Endodermal cell (in vitro differentiated cells): Measurements from ENCODE around the gene KIRREL3. TPM values are rescaled to one million over a fixed set of nuclear protein-coding genes. Genes with fewer than 3 reads are reported as not detected.

Experiments used
- DNase-seq: peaks from one replicate; pipeline ENCODE4 v3.0.0-alpha.2; 2017
- H3K27ac ChIP-seq: 2 replicates; pipeline ENCODE4 v1.5.1; 2013; ENCODE audit warnings: mild to moderate bottlenecking, low read depth, low read length, moderate library complexity
- H3K27me3 ChIP-seq: 2 replicates; pipeline ENCODE4 v1.6.1; 2013; ENCODE audit warnings: mild to moderate bottlenecking, low read length, moderate library complexity; ENCODE audit not compliant: insufficient read depth, control insufficient read depth, poor library complexity, severe bottlenecking
- H3K36me3 ChIP-seq: 2 replicates; pipeline ENCODE4 v1.7.0; 2013; ENCODE audit warnings: mild to moderate bottlenecking, low read length, moderate library complexity; ENCODE audit not compliant: control insufficient read depth, insufficient read depth
- H3K4me1 ChIP-seq: one replicate; pipeline ENCODE4 v1.7.0; 2013; ENCODE audit warnings: low read length; ENCODE audit not compliant: control insufficient read depth, insufficient read depth
- H3K4me3 ChIP-seq: 2 replicates; pipeline ENCODE4 v1.5.1; 2013; ENCODE audit warnings: mild to moderate bottlenecking, low read length, moderate library complexity
- H3K9ac ChIP-seq: 2 replicates; pipeline ENCODE4 v1.6.1; 2013; ENCODE audit warnings: mild to moderate bottlenecking, low read length, moderate library complexity; ENCODE audit not compliant: poor library complexity, severe bottlenecking; ENCODE audit errors: extremely low read depth
- H3K9me3 ChIP-seq: 2 replicates; pipeline ENCODE4 v1.6.1; 2013; ENCODE audit warnings: mild to moderate bottlenecking, low read length, moderate library complexity; ENCODE audit not compliant: control insufficient read depth
- H3K27ac Mint-ChIP-seq: 2 replicates; pipeline ENCODE4 v1.8.0; 2020; ENCODE audit warnings: mixed read lengths
- H3K27me3 Mint-ChIP-seq: 2 replicates; pipeline ENCODE4 v1.8.0; 2021; ENCODE audit warnings: mild to moderate bottlenecking, mixed read lengths; ENCODE audit not compliant: insufficient read depth
- H3K36me3 Mint-ChIP-seq: 2 replicates; pipeline ENCODE4 v1.8.0; 2020; ENCODE audit warnings: low read depth, mixed read lengths
- H3K4me1 Mint-ChIP-seq: 2 replicates; pipeline ENCODE4 v1.8.0; 2020; ENCODE audit warnings: mixed read lengths
- H3K4me3 Mint-ChIP-seq: 2 replicates; pipeline ENCODE4 v1.8.0; 2020; ENCODE audit warnings: mild to moderate bottlenecking, moderate library complexity, mixed read lengths
- H3K9me3 Mint-ChIP-seq: 2 replicates; pipeline ENCODE4 v1.8.0; 2020; ENCODE audit warnings: mild to moderate bottlenecking, mixed read lengths
- CTCF ChIP-seq: fragments of 200-600 bp; sonication (generic); conservative IDR thresholded peaks from 2 replicates; pipeline ENCODE4 v1.5.0; 2021; ENCODE audit warnings: antibody characterized with exemption, mild to moderate bottlenecking
- WGBS, 2 experiments: methylation state at CpG; one replicate each; pipeline versions ENCODE4 v1.1.5 to v1.1.7; 2013; ENCODE audit warnings: missing lambda C conversion rate in 2 of 2, mixed read lengths in 1 of 2; ENCODE audit not compliant: insufficient coverage in 1 of 2, insufficient read length in 1 of 2; 5-methylcytosine and 5-hydroxymethylcytosine counted together
- total RNA-seq, 2 donors: library from RNA; stranded (reverse); fragmentation: NEBNext Ultra II Directional in 1 of 2; extraction: Animal tissue kit (Norgen Biotek cat#: 25700) in 1 of 2; gene quantifications; 2 replicates in 1 of 2; 3 replicates in 1 of 2; pipeline ENCODE4 v1.2.1, GENCODE V29; 2021

Gene KIRREL3
- total RNA-seq, 2 donors from 2014 or later: 1.1 to 1.4 TPM

- H3K27ac Mint-ChIP-seq: no peak overlapping the region
- no peaks in the 10 kb centered on the region for H3K27me3 Mint-ChIP-seq
- no peaks in the 10 kb centered on the region for H3K36me3 Mint-ChIP-seq
- H3K4me3 ChIP-seq: no peak overlapping the region
- no peaks in the 10 kb centered on the region for H3K9me3 ChIP-seq
- H3K4me1 ChIP-seq: no peaks in the 10 kb centered on the region
- 93 to 100% methylated on average over 1 of the region's 1 CpG for WGBS, 2 experiments
- no peak for TF ChIP-seq CTCF
- H3K9ac ChIP-seq: no peak overlapping the region
- peaks cover 21% of the 10 kb centered on the region for H3K4me1 Mint-ChIP-seq
- H3K9me3 Mint-ChIP-seq: no peaks in the 10 kb centered on the region
- H3K36me3 ChIP-seq: no peaks in the 10 kb centered on the region
- H3K27ac ChIP-seq: no peak overlapping the region
- no peak overlapping the region for H3K4me3 Mint-ChIP-seq
- no peaks in the 10 kb centered on the region for H3K27me3 ChIP-seq
- no peak for DNase-seq
Observed at GRCh38 chr11:126821827-126822226, 178.7 kb downstream of the KIRREL3 start.

GRCh38 chr11:126819194-126819593, 181.4 kb downstream of the KIRREL3 start:
- H3K36me3 ChIP-seq: no peaks in the 10 kb centered on the region
- no peaks in the 10 kb centered on the region for H3K36me3 Mint-ChIP-seq
- H3K4me1 Mint-ChIP-seq: peaks cover 24% of the 10 kb centered on the region

GRCh38 chr11:126817523-126818450, 182.8 kb downstream of the KIRREL3 start:
- H3K27ac Mint-ChIP-seq: no peak overlapping the region
- H3K27me3 Mint-ChIP-seq: no peaks in the 10 kb centered on the region
- no peaks in the 10 kb centered on the region for H3K36me3 ChIP-seq
- H3K36me3 Mint-ChIP-seq: no peaks in the 10 kb centered on the region
- WGBS, 2 experiments: 91 to 95% methylated on average over 10 to 11 of the region's 11 CpGs
- no peaks in the 10 kb centered on the region for H3K4me1 ChIP-seq
- no peak for TF ChIP-seq CTCF
- no peaks in the 10 kb centered on the region for H3K9me3 Mint-ChIP-seq
- peaks cover 13% of the 10 kb centered on the region for H3K4me1 Mint-ChIP-seq
- H3K9ac ChIP-seq: no peak overlapping the region
- no peaks in the 10 kb centered on the region for H3K9me3 ChIP-seq
- no peak overlapping the region for H3K4me3 Mint-ChIP-seq
- no peak overlapping the region for H3K4me3 ChIP-seq
- H3K27ac ChIP-seq: no peak overlapping the region
- DNase-seq: no peak
- no peaks in the 10 kb centered on the region for H3K27me3 ChIP-seq

More at GRCh38 chr11:126819194-126819593, 181.4 kb downstream of the KIRREL3 start:
- Mint-ChIP-seq H3K27me3 (no peaks in the 10 kb centered on the region), H3K4me3 (no peak overlapping the region), H3K9me3 (no peaks in the 10 kb centered on the region), H3K27ac (no peak overlapping the region)
- Histone ChIP-seq H3K9me3 (no peaks in the 10 kb centered on the region), H3K27ac (no peak overlapping the region), H3K27me3 (no peaks in the 10 kb centered on the region), H3K4me3 (no peak overlapping the region), H3K4me1 (no peaks in the 10 kb centered on the region), H3K9ac (no peak overlapping the region)
- WGBS, 2 experiments: 89 to 92% methylated on average over 4 to 10 of the region's 10 CpGs
- DNase-seq: no peak
- no peak for TF ChIP-seq CTCF
